HG03175 (cell line): Measurements from ENCODE around the gene TBC1D19.
"Not testable (repeated sequence)": the region's sequence is repeated elsewhere in the genome, so short reads cannot be mapped to it uniquely, and the experiment has no call there.

Experiments used
- ATAC-seq: cut with Tn5 transposase; IDR thresholded peaks from one replicate; pipeline ENCODE4 v1.9.1; 2021; ENCODE audit warnings: mild to moderate bottlenecking, moderate library complexity; ENCODE audit not compliant: unreplicated experiment

TBC1D19 gene

GRCh38 chr4:26596843-26597242 is 13.0 kb downstream of the TBC1D19 start:
- no peak for ATAC-seq

DNA sequence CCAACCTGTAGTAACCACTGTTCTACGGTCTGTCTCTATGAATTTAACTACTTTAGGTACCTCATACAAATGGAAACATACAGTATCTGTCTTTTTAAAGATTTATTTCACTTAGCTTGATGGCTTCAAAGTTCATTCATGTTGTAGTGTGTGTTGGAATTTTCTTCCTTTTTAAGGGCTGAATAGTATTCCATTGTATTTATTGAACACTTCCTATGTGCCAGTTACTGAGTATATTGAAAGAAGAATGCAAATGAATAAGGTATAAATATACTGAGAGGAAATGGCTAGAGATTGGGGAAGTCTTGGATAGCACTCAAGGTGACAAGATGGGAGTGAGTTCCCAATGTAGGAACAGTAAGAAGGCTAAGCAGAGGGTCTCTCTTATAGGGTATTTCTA is 17.3 kb downstream of the TBC1D19 start:
- no peak for ATAC-seq

GRCh38 chr4:26607776-26608175 is 23.9 kb downstream of the TBC1D19 start:
- ATAC-seq: no peak

- no peak for ATAC-seq
Observed at GRCh38 chr4:26609391-26609790, 25.5 kb downstream of the TBC1D19 start.

GRCh38 chr4:26609868-26610267 is 26.0 kb downstream of the TBC1D19 start:
- ATAC-seq: no peak

GRCh38 chr4:26611372-26611771 is 27.5 kb downstream of the TBC1D19 start:
- ATAC-seq: no peak

- no peak for ATAC-seq
Observed at GRCh38 chr4:26611885-26612284, 28.0 kb downstream of the TBC1D19 start.

GRCh38 chr4:26613237-26613636 is 29.4 kb downstream of the TBC1D19 start:
- ATAC-seq: no peak

DNA sequence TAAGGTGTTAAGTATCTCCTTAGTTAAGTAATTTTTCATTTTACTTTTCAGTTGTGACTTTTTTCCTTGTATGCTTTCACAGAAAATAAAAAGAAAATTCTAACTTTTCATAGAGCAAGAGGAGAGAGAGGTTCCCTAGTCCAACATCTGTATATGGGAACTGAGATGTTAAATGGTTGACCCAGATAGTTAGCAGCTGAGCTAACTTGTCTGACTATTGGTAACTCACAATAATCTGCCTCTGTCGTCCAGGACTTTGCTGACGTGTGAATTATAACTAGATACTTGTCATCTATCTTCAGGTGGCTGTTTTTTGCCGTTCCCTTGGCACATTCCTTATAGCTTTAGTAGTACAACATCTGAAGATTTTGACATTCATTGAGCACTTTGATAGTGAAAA is 29.9 kb downstream of the TBC1D19 start:
- ATAC-seq: no peak

DNA sequence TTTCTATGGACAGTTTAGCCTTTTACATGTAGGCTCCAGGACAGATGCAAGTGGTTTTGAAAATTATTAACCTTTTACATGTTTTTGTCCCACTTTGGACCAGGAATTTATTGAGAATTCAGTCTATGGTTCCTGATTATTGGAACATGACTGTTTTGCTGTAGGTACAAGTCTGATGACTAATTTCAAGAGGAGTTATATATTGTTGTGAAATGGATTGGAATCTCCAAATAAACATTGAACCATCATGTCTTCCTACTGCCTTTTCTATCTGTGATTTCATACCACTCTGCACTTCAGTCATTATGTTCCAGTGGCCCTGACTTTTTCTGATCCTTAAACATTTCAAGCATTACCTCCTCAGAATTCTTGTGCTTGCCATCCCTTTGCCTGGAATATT is 35.9 kb downstream of the TBC1D19 start:
- no peak for ATAC-seq

DNA sequence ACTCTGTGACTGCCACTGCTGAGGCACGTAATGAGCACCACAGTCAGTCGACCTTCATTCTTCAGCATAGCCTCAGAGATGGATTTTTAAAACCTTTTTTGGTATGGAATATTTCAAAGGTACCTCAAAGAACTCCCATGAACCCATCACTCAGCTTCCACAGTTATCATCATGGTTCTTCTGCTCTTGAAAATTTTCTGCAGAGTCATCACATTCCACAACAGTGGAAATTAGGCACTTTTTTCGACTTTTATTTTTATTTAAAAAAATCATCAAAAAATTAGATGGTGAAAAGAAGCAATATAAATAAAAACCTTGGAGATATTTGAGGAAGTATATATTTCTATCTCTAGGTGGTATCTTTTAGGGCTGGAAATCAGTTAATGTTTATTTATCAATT is 37.5 kb downstream of the TBC1D19 start:
- no peak for ATAC-seq

GRCh38 chr4:26622913-26623312 is 39.0 kb downstream of the TBC1D19 start:
- no peak for ATAC-seq

DNA sequence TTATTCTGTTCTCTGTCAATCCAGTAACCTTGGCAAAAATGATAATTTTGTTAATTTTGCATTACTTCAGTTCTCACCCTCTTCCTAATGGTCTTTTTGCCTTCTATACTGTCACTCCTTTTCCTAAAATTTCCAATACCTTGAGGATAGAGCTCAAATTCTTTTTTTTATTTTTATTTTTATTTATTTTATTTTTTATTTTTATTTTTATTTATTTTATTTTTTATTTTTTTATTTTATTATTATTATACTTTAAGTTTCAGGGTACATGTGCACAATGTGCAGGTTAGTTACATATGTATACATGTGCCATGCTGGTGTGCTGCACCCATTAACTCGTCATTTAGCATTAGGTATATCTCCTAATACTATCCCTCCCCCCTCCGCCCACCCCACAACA is 42.8 kb downstream of the TBC1D19 start:
- not testable (repeated sequence) for ATAC-seq

DNA sequence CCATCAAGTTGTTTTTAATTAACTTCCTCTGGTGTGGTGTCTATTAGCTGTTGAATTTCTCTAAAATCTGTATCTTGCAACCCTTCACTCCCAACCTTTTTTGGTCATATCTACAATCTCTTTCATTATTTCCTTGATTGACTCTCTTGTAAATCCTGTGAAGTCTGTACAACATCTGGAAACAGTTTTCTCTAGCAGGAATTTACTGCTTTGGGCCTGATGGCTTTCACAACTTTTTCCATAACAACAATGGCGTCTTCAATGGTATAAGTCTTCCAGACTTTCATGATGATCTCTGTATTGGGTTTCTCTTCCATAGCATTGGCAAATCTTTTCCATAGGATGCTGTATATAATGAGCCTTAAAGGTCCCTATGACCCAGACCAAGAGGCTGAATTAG is 49.0 kb downstream of the TBC1D19 start:
- ATAC-seq: no peak

DNA sequence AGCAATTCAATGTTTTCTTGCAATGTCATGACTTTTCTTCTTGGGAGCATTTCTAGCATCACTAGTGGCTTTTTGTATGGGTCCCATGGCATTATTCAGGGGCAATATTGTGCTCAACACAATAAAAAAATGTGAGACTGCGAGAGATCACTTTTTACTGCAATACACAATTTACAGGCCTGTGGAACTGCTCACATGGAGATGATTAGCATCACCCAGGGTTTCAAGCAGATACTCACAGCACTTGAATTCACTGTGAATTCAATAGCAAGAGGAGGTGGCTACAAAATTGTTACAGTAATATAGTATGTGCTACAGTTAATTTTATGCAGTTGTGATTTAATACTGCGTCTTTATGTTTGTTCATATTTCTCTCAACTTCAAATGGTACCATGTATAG is 50.4 kb downstream of the TBC1D19 start:
- ATAC-seq: no peak

GRCh38 chr4:26636458-26636857 is 52.6 kb downstream of the TBC1D19 start:
- no peak for ATAC-seq

GRCh38 chr4:26640639-26641038 is 56.8 kb downstream of the TBC1D19 start:
- not testable (repeated sequence) for ATAC-seq

- no peak for ATAC-seq
Observed at GRCh38 chr4:26647523-26648224, 63.8 kb downstream of the TBC1D19 start.

DNA sequence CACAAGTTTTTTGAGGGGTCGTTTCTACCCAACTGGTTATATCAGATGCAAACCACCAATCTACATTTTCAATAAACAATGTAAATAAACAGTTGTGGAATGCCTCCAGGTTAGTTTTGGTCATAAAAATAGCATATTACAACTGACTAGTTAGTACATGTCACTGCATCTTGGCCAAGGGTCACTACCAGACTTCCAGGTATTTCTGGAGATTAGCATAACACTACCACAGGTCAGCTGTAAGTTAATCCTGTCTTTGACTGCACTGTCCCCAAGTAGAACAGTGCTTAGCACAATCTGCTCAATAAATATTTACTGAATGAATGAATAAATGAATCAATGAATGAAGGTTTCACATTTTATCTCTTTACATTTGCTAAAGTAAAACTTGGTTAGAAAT is 64.4 kb downstream of the TBC1D19 start:
- no peak for ATAC-seq

- ATAC-seq: no peak
Observed at GRCh38 chr4:26660261-26660660, 76.4 kb downstream of the TBC1D19 start.

DNA sequence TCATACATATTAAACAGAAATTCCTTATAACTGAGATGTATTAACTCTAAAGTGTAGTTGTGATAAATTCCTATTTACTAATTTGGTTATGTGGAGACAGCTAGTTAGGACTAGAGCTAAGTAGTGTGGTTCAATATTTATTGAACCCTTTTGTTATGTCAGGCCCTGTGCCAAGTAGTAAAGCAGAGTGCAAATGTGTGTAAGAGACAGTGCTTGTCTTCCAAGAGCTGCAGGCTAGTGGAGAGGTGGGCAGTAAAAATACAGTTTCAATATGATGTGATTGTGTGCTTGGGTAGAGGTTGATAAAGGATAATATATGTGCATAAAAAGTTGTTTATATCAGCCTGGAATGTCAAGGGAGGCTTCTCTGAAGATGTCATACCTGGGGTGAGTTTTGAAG is 80.0 kb downstream of the TBC1D19 start:
- ATAC-seq: no peak

- no peak for ATAC-seq
Observed at GRCh38 chr4:26670903-26671537, 87.1 kb downstream of the TBC1D19 start.
